Endodermal cell (in vitro differentiated cells): Measurements from ENCODE around the gene PTX3. TPM values are rescaled to one million over a fixed set of nuclear protein-coding genes. Genes with fewer than 3 reads are reported as not detected.

Source experiments
- DNase-seq: peaks from one replicate; pipeline ENCODE4 v3.0.0-alpha.2; 2017
- H3K27ac ChIP-seq: 2 replicates; pipeline ENCODE4 v1.5.1; 2013; ENCODE audit warnings: mild to moderate bottlenecking, low read depth, low read length, moderate library complexity
- H3K27me3 ChIP-seq: 2 replicates; pipeline ENCODE4 v1.6.1; 2013; ENCODE audit warnings: mild to moderate bottlenecking, low read length, moderate library complexity; ENCODE audit not compliant: insufficient read depth, control insufficient read depth, poor library complexity, severe bottlenecking
- H3K36me3 ChIP-seq: 2 replicates; pipeline ENCODE4 v1.7.0; 2013; ENCODE audit warnings: mild to moderate bottlenecking, low read length, moderate library complexity; ENCODE audit not compliant: control insufficient read depth, insufficient read depth
- H3K4me1 ChIP-seq: one replicate; pipeline ENCODE4 v1.7.0; 2013; ENCODE audit warnings: low read length; ENCODE audit not compliant: control insufficient read depth, insufficient read depth
- H3K4me3 ChIP-seq: 2 replicates; pipeline ENCODE4 v1.5.1; 2013; ENCODE audit warnings: mild to moderate bottlenecking, low read length, moderate library complexity
- H3K9ac ChIP-seq: 2 replicates; pipeline ENCODE4 v1.6.1; 2013; ENCODE audit warnings: mild to moderate bottlenecking, low read length, moderate library complexity; ENCODE audit not compliant: poor library complexity, severe bottlenecking; ENCODE audit errors: extremely low read depth
- H3K9me3 ChIP-seq: 2 replicates; pipeline ENCODE4 v1.6.1; 2013; ENCODE audit warnings: mild to moderate bottlenecking, low read length, moderate library complexity; ENCODE audit not compliant: control insufficient read depth
- H3K27ac Mint-ChIP-seq: 2 replicates; pipeline ENCODE4 v1.8.0; 2020; ENCODE audit warnings: mixed read lengths
- H3K27me3 Mint-ChIP-seq: 2 replicates; pipeline ENCODE4 v1.8.0; 2021; ENCODE audit warnings: mild to moderate bottlenecking, mixed read lengths; ENCODE audit not compliant: insufficient read depth
- H3K36me3 Mint-ChIP-seq: 2 replicates; pipeline ENCODE4 v1.8.0; 2020; ENCODE audit warnings: low read depth, mixed read lengths
- H3K4me1 Mint-ChIP-seq: 2 replicates; pipeline ENCODE4 v1.8.0; 2020; ENCODE audit warnings: mixed read lengths
- H3K4me3 Mint-ChIP-seq: 2 replicates; pipeline ENCODE4 v1.8.0; 2020; ENCODE audit warnings: mild to moderate bottlenecking, moderate library complexity, mixed read lengths
- H3K9me3 Mint-ChIP-seq: 2 replicates; pipeline ENCODE4 v1.8.0; 2020; ENCODE audit warnings: mild to moderate bottlenecking, mixed read lengths
- CTCF ChIP-seq: fragments of 200-600 bp; sonication (generic); conservative IDR thresholded peaks from 2 replicates; pipeline ENCODE4 v1.5.0; 2021; ENCODE audit warnings: antibody characterized with exemption, mild to moderate bottlenecking
- WGBS, 2 experiments: methylation state at CpG; one replicate each; pipeline versions ENCODE4 v1.1.5 to v1.1.7; 2013; ENCODE audit warnings: missing lambda C conversion rate in 2 of 2, mixed read lengths in 1 of 2; ENCODE audit not compliant: insufficient coverage in 1 of 2, insufficient read length in 1 of 2; 5-methylcytosine and 5-hydroxymethylcytosine counted together
- total RNA-seq, 2 donors: library from RNA; stranded (reverse); fragmentation: NEBNext Ultra II Directional in 1 of 2; extraction: Animal tissue kit (Norgen Biotek cat#: 25700) in 1 of 2; gene quantifications; 2 replicates in 1 of 2; 3 replicates in 1 of 2; pipeline ENCODE4 v1.2.1, GENCODE V29; 2021

The PTX3 gene
- total RNA-seq, 2 donors from 2014 or later = 0.13 to 0.51 TPM

GRCh38 chr3:157412323-157412855 is 24.3 kb upstream of the PTX3 start:
- Mint-ChIP-seq H3K4me1 (no peaks in the 10 kb centered on the region), H3K9me3 (no peaks in the 10 kb centered on the region), H3K27ac (no peak overlapping the region), H3K36me3 (no peaks in the 10 kb centered on the region), H3K27me3 (no peaks in the 10 kb centered on the region), H3K4me3 (no peak overlapping the region)
- Histone ChIP-seq H3K4me3 (no peak overlapping the region), H3K27ac (no peak overlapping the region), H3K9ac (no peak overlapping the region), H3K9me3 (no peaks in the 10 kb centered on the region), H3K4me1 (no peaks in the 10 kb centered on the region), H3K36me3 (no peaks in the 10 kb centered on the region), H3K27me3 (no peaks in the 10 kb centered on the region)
- WGBS, 2 experiments = 80 to 81% methylated on average over 1 of the region's 1 CpG
- TF ChIP-seq CTCF = no peak
- DNase-seq = no peak

- no peak for TF ChIP-seq CTCF
- no peaks in the 10 kb centered on the region for H3K9me3 ChIP-seq
- H3K27ac Mint-ChIP-seq = no peak overlapping the region
- H3K27ac ChIP-seq = no peak overlapping the region
- no peak overlapping the region for H3K4me3 Mint-ChIP-seq
- no peaks in the 10 kb centered on the region for H3K4me1 Mint-ChIP-seq
- no peak overlapping the region for H3K4me3 ChIP-seq
- DNase-seq = no peak
- H3K27me3 Mint-ChIP-seq = no peaks in the 10 kb centered on the region
- H3K27me3 ChIP-seq = no peaks in the 10 kb centered on the region
- no peak overlapping the region for H3K9ac ChIP-seq
- H3K36me3 ChIP-seq = no peaks in the 10 kb centered on the region
- no peaks in the 10 kb centered on the region for H3K9me3 Mint-ChIP-seq
- no peaks in the 10 kb centered on the region for H3K36me3 Mint-ChIP-seq
- H3K4me1 ChIP-seq = no peaks in the 10 kb centered on the region
These were observed 21.8 kb upstream of the PTX3 start for GRCh38 chr3:157414861-157415260.

GRCh38 chr3:157416347-157417087 is 20.1 kb upstream of the PTX3 start:
- Mint-ChIP-seq H3K27ac (no peak overlapping the region), H3K27me3 (no peaks in the 10 kb centered on the region), H3K4me1 (no peaks in the 10 kb centered on the region), H3K4me3 (no peak overlapping the region), H3K36me3 (no peaks in the 10 kb centered on the region), H3K9me3 (no peaks in the 10 kb centered on the region)
- no peak for DNase-seq
- Histone ChIP-seq H3K9ac (no peak overlapping the region), H3K27ac (no peak overlapping the region), H3K27me3 (no peaks in the 10 kb centered on the region), H3K36me3 (no peaks in the 10 kb centered on the region), H3K4me3 (no peak overlapping the region), H3K4me1 (no peaks in the 10 kb centered on the region), H3K9me3 (no peaks in the 10 kb centered on the region)
- 87 to 94% methylated on average over 2 to 3 of the region's 3 CpGs for WGBS, 2 experiments
- TF ChIP-seq CTCF = no peak
